Endothelial cell of umbilical vein (primary cell): ENCODE measurements around the gene GLI3. TPM values are rescaled to one million over a fixed set of nuclear protein-coding genes. Genes with fewer than 3 reads are reported as not detected.

Source experiments
- BruUV-seq: library from RNA; stranded (reverse); fragments of 400-500 nt; replicated peaks from 2 replicates; lab custom pipeline; 2021; lab: Mats Ljungman, UMichigan
- CTCF ChIA-PET: fragments of 300-600, 350-600 bp; sonication (Branson Sonifier 250); formaldehyde crosslinking; loops from one replicate; lab custom pipeline; 2021; ENCODE audit warnings: antibody characterized with exemption, inconsistent platforms; lab: Charles Lee
- POLR2A ChIA-PET: fragments of 300-600, 350-600 bp; sonication (Branson Sonifier 250); formaldehyde crosslinking; loops from one replicate; lab custom pipeline; 2021; ENCODE audit warnings: antibody characterized with exemption, inconsistent platforms; lab: Charles Lee
- DNase-seq: peaks from one replicate; pipeline ENCODE4 v3.0.0-alpha.2; 2011; ENCODE audit warnings: low read depth, low spot score
- FAIRE-seq: peaks from 2 replicates; lab custom pipeline; 2011; peaks lifted over from hg19 to GRCh38; lab: Jason Lieb, UNC
- H2AFZ ChIP-seq: 2 replicates; pipeline ENCODE4 v1.6.0; 2012; ENCODE audit warnings: low read depth, low read length, control low read depth, inconsistent platforms
- H3K27ac ChIP-seq: 2 replicates; pipeline ENCODE4 v1.5.1; 2011; ENCODE audit warnings: low read depth, mild to moderate bottlenecking, control low read depth, low read length, moderate library complexity; ENCODE audit not compliant: insufficient read depth
- H3K27me3 ChIP-seq, 2 experiments: 2 replicates each; pipeline versions ENCODE4 v1.6.0 to v1.6.1; 2011; ENCODE audit warnings: low read length in 2 of 2, mixed read lengths in 1 of 2; ENCODE audit not compliant: control insufficient read depth in 2 of 2, insufficient read depth in 2 of 2
- H3K36me3 ChIP-seq, 2 experiments: 2 replicates in 1 of 2; 3 replicates in 1 of 2; pipeline ENCODE4 v1.5.1; 2011; ENCODE audit warnings: low read length in 2 of 2, mild to moderate bottlenecking in 1 of 2, moderate library complexity in 1 of 2; ENCODE audit not compliant: control insufficient read depth in 2 of 2, insufficient read depth in 2 of 2; ENCODE audit errors: extremely low read depth in 1 of 2
- H3K4me1 ChIP-seq: 3 replicates; pipeline ENCODE4 v1.5.1; 2011; ENCODE audit warnings: mild to moderate bottlenecking, low read length; ENCODE audit not compliant: control insufficient read depth, insufficient read depth; ENCODE audit errors: extremely low read depth
- H3K4me2 ChIP-seq: 2 replicates; pipeline ENCODE4 v1.6.1; 2011; ENCODE audit warnings: low read length, control low read depth, mixed read lengths; ENCODE audit not compliant: insufficient read depth
- H3K4me3 ChIP-seq, 3 experiments: fragments of 200-600 bp in 1 of 3; sonication (generic), shearing (Covaris generic) in 1 of 3; replicated peaks in 1 of 3; 2 replicates each; pipeline ENCODE4 v1.5.1; 2011 to 2016; ENCODE audit warnings: control low read depth in 3 of 3, low read length in 3 of 3, mild to moderate bottlenecking in 2 of 3, inconsistent platforms in 1 of 3, low read depth in 1 of 3, moderate library complexity in 1 of 3; ENCODE audit not compliant: insufficient read depth in 1 of 3
- H3K79me2 ChIP-seq: 2 replicates; pipeline ENCODE4 v1.6.0; 2012; ENCODE audit warnings: low read length, inconsistent platforms; ENCODE audit not compliant: control insufficient read depth, insufficient read depth
- H3K9ac ChIP-seq: replicated peaks from 2 replicates; pipeline ENCODE3; 2011; ENCODE audit warnings: low read length, control low read depth; ENCODE audit not compliant: insufficient read depth; ENCODE audit errors: extremely low read depth
- H3K9me1 ChIP-seq: replicated peaks from 3 replicates; pipeline ENCODE4 v1.6.0; 2011; ENCODE audit warnings: mild to moderate bottlenecking, low read length; ENCODE audit not compliant: control insufficient read depth, insufficient read depth; ENCODE audit errors: extremely low read depth
- H3K9me3 ChIP-seq: replicated peaks from 2 replicates; pipeline ENCODE4 v1.5.1; 2012; ENCODE audit warnings: low read length, inconsistent platforms; ENCODE audit not compliant: control insufficient read depth, insufficient read depth
- H4K20me1 ChIP-seq: replicated peaks from 2 replicates; pipeline ENCODE3; 2011; ENCODE audit warnings: mild to moderate bottlenecking, low read length; ENCODE audit not compliant: control insufficient read depth, insufficient read depth; ENCODE audit errors: extremely low read depth
- CTCF ChIP-seq, 2 donors: IDR thresholded peaks; 1 replicate in 1 of 2; 2 replicates in 1 of 2; pipeline ENCODE4 v1.5.1; 2011; ENCODE audit warnings: low read length in 2 of 2, mild to moderate bottlenecking in 2 of 2, moderate library complexity in 2 of 2, control low read depth in 1 of 2, inconsistent platforms in 1 of 2, low read depth in 1 of 2; ENCODE audit not compliant: insufficient read depth in 1 of 2; ENCODE audit errors: extremely low read depth in 1 of 2
- EZH2 ChIP-seq: IDR thresholded peaks from 2 replicates; pipeline ENCODE4 v1.6.1; 2012; ENCODE audit warnings: borderline replicate concordance, low read depth, mild to moderate bottlenecking, moderate library complexity, low read length, inconsistent platforms; ENCODE audit not compliant: severe bottlenecking
- FOS ChIP-seq: IDR thresholded peaks from 2 replicates; pipeline ENCODE4 v1.6.1; 2011; ENCODE audit warnings: mild to moderate bottlenecking, low read length, moderate library complexity, borderline replicate concordance; ENCODE audit not compliant: insufficient read depth
- GATA2 ChIP-seq: IDR thresholded peaks from 2 replicates; pipeline ENCODE4 v1.7.0; 2011; ENCODE audit warnings: low read depth, mild to moderate bottlenecking, moderate library complexity, mixed read lengths, low read length; ENCODE audit not compliant: insufficient read length, insufficient read depth
- JUN ChIP-seq: IDR thresholded peaks from 2 replicates; pipeline ENCODE4 v1.6.1; 2011; ENCODE audit warnings: borderline replicate concordance, low read depth; ENCODE audit not compliant: insufficient read length, insufficient read depth
- MAX ChIP-seq: IDR thresholded peaks from 2 replicates; pipeline ENCODE4 v1.6.1; 2011; ENCODE audit not compliant: insufficient read depth, insufficient read length
- MYC ChIP-seq: IDR thresholded peaks from one replicate; pipeline ENCODE4 v1.6.1; 2011; ENCODE audit warnings: mild to moderate bottlenecking, low read depth, low read length
- POLR2A ChIP-seq: IDR thresholded peaks from 2 replicates; pipeline ENCODE4 v1.6.1; 2012; ENCODE audit warnings: low read depth, mild to moderate bottlenecking, control low read depth, low read length
- POLR2AphosphoS5 ChIP-seq: IDR thresholded peaks from 2 replicates; pipeline ENCODE4 v1.6.1; 2012; ENCODE audit warnings: low read depth, mild to moderate bottlenecking, control low read depth, low read length, moderate library complexity; ENCODE audit not compliant: insufficient read depth
- dilution Hi-C: fragments of 300-500 bp; cut with MboI; formaldehyde crosslinking; loops from one replicate; pipeline ENCODE4 v1.15.0; 2019; ENCODE audit warnings: low sequenced_read_pairs; ENCODE audit not compliant: extremely low pct_ligation_motif_present
- intact Hi-C: fragments of 100-400 bp; cut with micrococcal nuclease; formaldehyde crosslinking; loops from one replicate; pipeline ENCODE4 v1.10.0; 2022
- polyA plus RNA-seq, 4 experiments: library from polyadenylated mRNA; depleted of rRNA in 3 of 4; stranded (reverse) in 3 of 4; unstranded in 1 of 4; fragments of >200 nt; gene quantifications; 2 replicates each; pipeline versions ENCODE4 v1.2.1 to v1.2.3, GENCODE V29; 2011 to 2012; ENCODE audit warnings: missing spikeins in 1 of 4
- total RNA-seq: library from RNA; stranded (reverse); gene quantifications from 2 replicates; pipeline ENCODE4 v1.2.3, GENCODE V29; 2021

GLI3 gene
- total and polyA plus RNA-seq, 2 donors (not counting 3 experiments of a cell fraction or from before 2014, with no cell fraction given): 6.0 to 24.9 TPM

- no TSS peak for BruUV-seq
- H3K27me3 ChIP-seq: no peaks in the 10 kb centered on the region
- CTCF ChIA-PET: no interaction called here
- DNase-seq (peak; percentile 62), FAIRE-seq (no peak)
- H4K20me1 ChIP-seq: no peaks in the 10 kb centered on the region
- H3K27ac ChIP-seq: no peak overlapping the region
- no peaks in the 10 kb centered on the region for H3K79me2 ChIP-seq
- TF ChIP-seq CTCF (IDR thresholded peaks at IDR 0.05; ENCODE audit: extremely low read depth in 1 of 2, insufficient read depth in 1 of 2, low read depth in 1 of 2, low read length in 2 of 2): no peak
- TF ChIP-seq GATA2: no peak
- TF ChIP-seq FOS: no peak
- TF ChIP-seq JUN: no peak
- no peak for TF ChIP-seq EZH2
- no peak for TF ChIP-seq MYC
- TF ChIP-seq POLR2A: no peak
- no peak for TF ChIP-seq MAX
- no peak for TF ChIP-seq POLR2AphosphoS5
- POLR2A ChIA-PET: no interaction called here
- H3K36me3 ChIP-seq: no peaks in the 10 kb centered on the region
- no peaks in the 10 kb centered on the region for H3K9me1 ChIP-seq
- H3K9me3 ChIP-seq: no peaks in the 10 kb centered on the region
- intact Hi-C loops: no loop called here
- dilution Hi-C loops: no loop called here
- no peaks in the 10 kb centered on the region for H3K4me1 ChIP-seq
- no peak overlapping the region for H3K9ac ChIP-seq
- no peak overlapping the region for H3K4me2 ChIP-seq
- H2AFZ ChIP-seq: no peak overlapping the region
- no peak overlapping the region for H3K4me3 ChIP-seq
These were observed 159.5 kb downstream of the GLI3 start for GRCh38 chr7:42077271-42078135.
